ENCODE data around the gene CXXC5.

DNA sequence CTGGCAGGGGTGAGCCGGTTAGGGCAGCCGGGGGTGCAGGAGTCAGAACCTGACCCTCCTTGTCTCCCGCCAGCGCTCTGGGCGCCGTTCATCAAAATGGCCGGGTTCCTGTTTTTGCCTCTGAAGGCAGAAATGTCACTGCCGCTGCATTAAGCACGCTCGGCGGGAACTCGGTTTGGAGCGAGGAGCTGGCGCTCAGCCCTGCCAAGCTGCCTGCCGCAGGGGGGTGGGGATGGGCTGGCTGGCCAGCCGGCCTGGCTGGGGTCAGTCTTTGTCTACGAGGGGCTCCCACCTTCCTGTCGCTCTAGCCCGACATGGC is 63.7 kb downstream of the CXXC5 start:
- TF ChIP-seq EZH2 (IDR thresholded peaks at IDR 0.05) (no peak), CTCF (IDR thresholded peaks at IDR 0.05) (no peak), EZH2phosphoT487 (IDR thresholded peaks at IDR 0.05) (no peak)
